GM21447 (cell line): ENCODE measurements around the gene STPG4.

Experiments
- ATAC-seq: cut with Tn5 transposase; IDR thresholded peaks from one replicate; pipeline ENCODE4 v1.9.1; 2021; ENCODE audit not compliant: unreplicated experiment

The STPG4 gene

GRCh38 chr2:47091118-47091517 is 64.0 kb downstream of the STPG4 start:
- no peak for ATAC-seq

GRCh38 chr2:47089083-47089464 is 66.0 kb downstream of the STPG4 start:
- no peak for ATAC-seq

GRCh38 chr2:47088371-47089082 is 66.6 kb downstream of the STPG4 start:
- ATAC-seq = no peak

- ATAC-seq = no peak
Observed at GRCh38 chr2:47087051-47087450, 68.1 kb downstream of the STPG4 start.

GRCh38 chr2:47086571-47086970 is 68.5 kb downstream of the STPG4 start:
- no peak for ATAC-seq

- no peak for ATAC-seq
Observed at GRCh38 chr2:47086054-47086471, 69.0 kb downstream of the STPG4 start.

- no peak for ATAC-seq
Observed at GRCh38 chr2:47083886-47084687, 71.0 kb downstream of the STPG4 start.

GRCh38 chr2:47083485-47083884 is 71.6 kb downstream of the STPG4 start:
- ATAC-seq = no peak

- ATAC-seq = no peak
Observed at GRCh38 chr2:47083005-47083404, 72.1 kb downstream of the STPG4 start.

- ATAC-seq = no peak
Observed at GRCh38 chr2:47080888-47081301, 74.2 kb downstream of the STPG4 start.

GRCh38 chr2:47079515-47080412 is 75.3 kb downstream of the STPG4 start:
- no peak for ATAC-seq

GRCh38 chr2:47078541-47079482 is 76.3 kb downstream of the STPG4 start:
- no peak for ATAC-seq

GRCh38 chr2:47077442-47078117 is 77.5 kb downstream of the STPG4 start:
- no peak for ATAC-seq

GRCh38 chr2:47076586-47077441 is 78.3 kb downstream of the STPG4 start:
- no peak for ATAC-seq

GRCh38 chr2:47076126-47076506 is 79.0 kb downstream of the STPG4 start:
- no peak for ATAC-seq

- ATAC-seq = no peak
Observed at GRCh38 chr2:47075361-47076125, 79.6 kb downstream of the STPG4 start.

- ATAC-seq = no peak
Observed at GRCh38 chr2:47074691-47075090, 80.4 kb downstream of the STPG4 start.

GRCh38 chr2:47073641-47074040 is 81.5 kb downstream of the STPG4 start:
- ATAC-seq = no peak
